Stomach (tissue), 19 donors: ENCODE results near the gene SPDYE8. TPM values are rescaled to one million over a fixed set of nuclear protein-coding genes. Genes with fewer than 3 reads are reported as not detected.
"Not testable (repeated sequence)": the region's sequence is repeated elsewhere in the genome, so short reads cannot be mapped to it uniquely, and the experiment has no call there.

Experiments
- DNase-seq, 2 donors: peaks; one replicate each; pipeline versions ENCODE4 v3.0.0 to v3.0.0-alpha.2; 2013 to 2019
- H3K27ac ChIP-seq, 5 donors: fragments of 200-600 bp in 4 of 5; sonication (generic) in 4 of 5; one replicate each; pipeline ENCODE4 v1.5.1; 2013 to 2019; ENCODE audit warnings: mild to moderate bottlenecking in 1 of 5, moderate library complexity in 1 of 5
- H3K27me3 ChIP-seq, 3 donors: fragments of 200-600 bp; sonication (generic); one replicate each; pipeline ENCODE4 v1.5.1; 2017 to 2019; ENCODE audit warnings: mixed run types in 1 of 3
- H3K36me3 ChIP-seq, 4 donors: fragments of 200-600 bp; sonication (generic); 1 replicate in 3 of 4; 2 replicates in 1 of 4; pipeline ENCODE4 v1.5.1; 2016 to 2019
- H3K4me1 ChIP-seq, 4 donors: fragments of 200-600 bp; sonication (generic); one replicate each; pipeline ENCODE4 v1.5.1; 2016 to 2019
- H3K4me3 ChIP-seq, 4 donors: fragments of 200-600 bp; sonication (generic) in 3 of 4; one replicate each; pipeline ENCODE4 v1.5.1; 2016 to 2019; ENCODE audit warnings: mild to moderate bottlenecking in 1 of 4
- H3K9me3 ChIP-seq, 4 donors: fragments of 200-600 bp; sonication (generic); one replicate each; pipeline ENCODE4 v1.5.1; 2016 to 2019
- POLR2A ChIP-seq, 4 donors: fragments of 450-650 bp; IDR thresholded peaks; one replicate each; pipeline ENCODE4 v1.6.1; 2016; ENCODE audit warnings: antibody characterized with exemption in 4 of 4, control low read depth in 2 of 4, mild to moderate bottlenecking in 1 of 4, moderate library complexity in 1 of 4
- POLR2AphosphoS5 ChIP-seq, 3 donors: sonication (generic); formaldehyde crosslinking; IDR thresholded peaks; one replicate each; pipeline ENCODE4 v1.6.1; 2016; ENCODE audit warnings: antibody characterized with exemption in 3 of 3
- WGBS, 5 donors: extraction: QIAGEN DNeasy Blood & Tissue Kit in 3 of 5; methylation state at CpG; one replicate each; pipeline versions ENCODE4 v1.1.5 to v1.1.7; 2013 to 2018; 5-methylcytosine and 5-hydroxymethylcytosine counted together
- intact Hi-C: fragments of 100-400 bp; cut with DNase I; formaldehyde crosslinking; loops from one replicate; pipeline ENCODE4 v1.15.1; 2023; ENCODE audit warnings: low total_unique reads
- long read RNA-seq, 10 donors: transcript quantifications; one replicate each; lab custom pipeline, GENCODE V29; 2026
- polyA plus RNA-seq, 3 donors: library from polyadenylated mRNA; stranded (reverse); fragments of 200-250 nt; gene quantifications; one replicate each; pipeline ENCODE4 v1.2.3, GENCODE V29; 2013
- total RNA-seq, 5 donors: library from RNA; depleted of rRNA; stranded (reverse); fragments of >200 nt; gene quantifications; one replicate each; pipeline versions ENCODE4 v1.1.0 to v1.2.3, GENCODE V29; 2014 to 2016
- donor health status: healthy with polysubstance abuse.
- donor health status: Bipolar disorder and iron deficiency.
- donor health status: healthy.

SPDYE8 gene
- total RNA-seq: under 1 TPM in 1 of 5 donors, not detected in 4; 0.18 TPM
- not detected for polyA plus RNA-seq
- long read RNA-seq, donor 1: 0 reads
- long read RNA-seq, donor 2: 0 reads
- long read RNA-seq, donor 3: 0 reads
- long read RNA-seq, donor 4: 0 reads
- long read RNA-seq, donor 5: 0 reads
- long read RNA-seq, donor 6, partial matches to known transcripts: 69 of 69 reads
- long read RNA-seq, donor 6, other reads (novel, unspliced or antisense): 0 of 69 reads
- long read RNA-seq, donor 7: 0 reads
- long read RNA-seq, donor 8: 0 reads
- long read RNA-seq, donor 9: 0 reads
- long read RNA-seq, donor 10: 0 reads

- H3K4me3 ChIP-seq, H3K9me3 ChIP-seq, H3K36me3 ChIP-seq, H3K4me1 ChIP-seq, H3K27me3 ChIP-seq, H3K27ac ChIP-seq, intact Hi-C loops, DNase-seq: not testable (repeated sequence)
- no CpG with 5 or more reads among the region's 8 CpGs for WGBS, 5 donors
Measured at GRCh38 chr7:73029666-73030065, at the start of gene SPDYE8. TSS of gene SPDYE8 (minus strand) at chr7:73029766. CDS start at chr7:73027966, 1,800 bp downstream.

DNA sequence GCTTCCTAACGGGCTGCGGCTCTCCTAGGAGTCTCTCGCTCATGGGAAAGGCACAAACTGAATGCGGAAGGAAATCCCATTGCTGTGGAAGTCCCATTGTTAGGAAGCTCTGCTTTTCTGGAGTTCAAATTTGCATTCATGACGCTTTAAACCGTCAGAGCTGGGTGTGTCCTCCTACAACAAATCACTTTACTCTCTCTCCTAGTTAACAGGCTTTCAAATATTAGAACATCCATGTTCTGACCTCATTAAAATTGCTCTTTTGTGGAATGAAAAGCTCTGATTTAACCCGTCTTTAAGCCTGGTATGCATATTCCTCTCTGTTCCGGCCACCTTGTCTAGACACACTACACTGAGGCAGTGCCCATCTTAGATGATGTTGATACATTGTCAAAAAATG is 28.2 kb upstream of the SPDYE8 start, which contains the start of gene SPDYE11:
SPDYE11 (minus strand) TSS at position 101 of the 400 bp plus-strand sequence. CDS start 1,800 bp downstream, outside the sequence.
- DNase-seq, H3K36me3 ChIP-seq: not testable (repeated sequence)
- no CpG with 5 or more reads among the region's 8 CpGs for WGBS, 5 donors

GRCh38 chr7:73006491-73006890 is 23.1 kb downstream of the SPDYE8 start:
- intact Hi-C loops: not testable (repeated sequence)
- WGBS, 5 donors: 14 to 24% (median 18%) methylated on average over 10 of the region's 10 CpGs

More for the DNA sequence above, 28.2 kb upstream of the SPDYE8 start, which contains the start of gene SPDYE11:
- H3K4me3 ChIP-seq, H3K4me1 ChIP-seq, H3K9me3 ChIP-seq, intact Hi-C loops, H3K27ac ChIP-seq, H3K27me3 ChIP-seq: not testable (repeated sequence)

GRCh38 chr7:73005693-73006447 is 23.7 kb downstream of the SPDYE8 start:
- peak overlapping the region; percentile 57 to 69 (median 62) for H3K4me3 ChIP-seq
- peak overlapping the region; percentile 90 to 94 (median 93) for H3K27ac ChIP-seq
- H3K27me3 ChIP-seq, intact Hi-C loops, H3K36me3 ChIP-seq, H3K9me3 ChIP-seq: not testable (repeated sequence)
- TF ChIP-seq POLR2A (IDR thresholded peaks at IDR 0.05) (peak in 2 of 4 donors; percentile 66 to 79), POLR2AphosphoS5 (IDR thresholded peaks at IDR 0.05) (peak; percentile 35 to 92 (median 90))
- WGBS, 5 donors: 0 to 1% (median 0%) methylated on average over 28 to 46 of the region's 66 CpGs
- H3K4me1 ChIP-seq: peaks cover 3 to 12% (median 9%) of the 10 kb centered on the region in 4 donors
- peak; percentile 89 to 95 for DNase-seq

More at GRCh38 chr7:73006491-73006890, 23.1 kb downstream of the SPDYE8 start:
- not testable (repeated sequence) for H3K27me3 ChIP-seq, H3K36me3 ChIP-seq, H3K9me3 ChIP-seq
- peaks cover 3 to 12% (median 9%) of the 10 kb centered on the region in 4 donors for H3K4me1 ChIP-seq
- peak overlapping the region in 4 of 5 donors; percentile 56 to 93 (median 92) for H3K27ac ChIP-seq
- peak in 1 of 2 donors; percentile 8 for DNase-seq
- peak overlapping the region; percentile 57 to 69 (median 62) for H3K4me3 ChIP-seq

- peak in 1 of 2 donors; percentile 91 for DNase-seq
- intact Hi-C loops, H3K36me3 ChIP-seq, H3K9me3 ChIP-seq, H3K27me3 ChIP-seq: not testable (repeated sequence)
- peak overlapping the region; percentile 90 to 94 (median 93) for H3K27ac ChIP-seq
- H3K4me3 ChIP-seq: peak overlapping the region; percentile 57 to 69 (median 62)
- 0 to 1% (median 0%) methylated on average over 15 to 16 of the region's 30 CpGs; no CpG with 5 or more reads in 2 of the 5 donors for WGBS, 5 donors
- peaks cover 3 to 12% (median 9%) of the 10 kb centered on the region in 4 donors for H3K4me1 ChIP-seq
Measured at GRCh38 chr7:73005356-73005692, 24.2 kb downstream of the SPDYE8 start.

DNA sequence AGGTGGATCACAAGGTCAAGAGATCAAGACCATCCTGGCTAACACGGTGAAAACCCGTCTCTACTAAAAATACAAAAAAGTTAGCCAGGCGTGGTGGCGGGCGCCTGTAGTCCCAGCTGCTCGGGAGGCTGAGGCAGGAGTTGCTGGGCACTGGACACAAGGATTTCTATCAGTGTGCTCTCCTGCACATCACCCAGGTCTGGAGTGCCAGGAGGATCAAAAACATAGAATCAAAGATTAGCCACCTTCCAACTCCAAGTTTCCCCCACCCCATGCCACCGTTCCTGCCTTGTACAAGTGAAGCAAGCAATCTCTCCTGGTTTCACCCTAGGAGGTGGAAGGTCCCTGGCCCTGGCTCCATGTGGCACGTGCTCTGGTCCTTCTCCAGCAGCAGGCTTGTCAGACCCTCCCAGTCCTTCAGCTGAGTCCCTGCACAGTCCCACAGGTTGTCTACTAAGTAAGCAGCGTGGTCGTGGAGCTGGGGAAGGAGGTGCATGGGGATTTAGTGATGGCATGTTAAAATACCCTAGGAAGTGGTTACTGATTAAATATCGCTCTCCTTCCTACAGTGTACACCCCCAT is 31.6 kb downstream of the SPDYE8 start:
- WGBS, 5 donors: no CpG with 5 or more reads among the region's 11 CpGs
- H3K27ac ChIP-seq, H3K4me3 ChIP-seq, H3K4me1 ChIP-seq, DNase-seq, H3K9me3 ChIP-seq, H3K36me3 ChIP-seq, intact Hi-C loops, H3K27me3 ChIP-seq: not testable (repeated sequence)

DNA sequence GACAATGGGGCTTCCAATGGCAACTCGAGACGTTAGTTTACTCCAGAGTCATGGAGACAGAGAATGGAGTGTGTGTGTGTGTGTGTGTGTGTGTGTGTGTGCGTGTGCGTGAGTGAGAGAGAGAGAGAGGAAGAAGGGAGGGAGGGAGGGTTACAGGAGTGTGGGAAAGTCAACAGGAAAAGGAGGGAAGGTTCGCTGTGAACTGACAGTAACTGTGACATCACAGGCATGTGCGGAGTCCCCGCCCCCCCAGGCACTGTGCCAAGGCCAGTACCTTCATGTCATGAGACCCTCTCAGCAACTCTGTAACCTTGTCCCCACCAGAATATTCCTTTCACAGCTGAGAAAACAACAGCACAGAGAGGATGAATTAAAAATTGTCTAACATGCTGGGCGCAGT is 32.1 kb downstream of the SPDYE8 start:
- H3K4me3 ChIP-seq, H3K27me3 ChIP-seq, H3K9me3 ChIP-seq, H3K4me1 ChIP-seq, intact Hi-C loops, H3K36me3 ChIP-seq, DNase-seq, H3K27ac ChIP-seq: not testable (repeated sequence)
- WGBS, 5 donors: 74 to 100% (median 84%) methylated on average over 1 to 4 of the region's 8 CpGs; no CpG with 5 or more reads in 1 of the 5 donors

GRCh38 chr7:72995484-72995883 is 34.1 kb downstream of the SPDYE8 start:
- H3K36me3 ChIP-seq, H3K27ac ChIP-seq, DNase-seq, intact Hi-C loops, H3K9me3 ChIP-seq, H3K4me3 ChIP-seq, H3K4me1 ChIP-seq, H3K27me3 ChIP-seq: not testable (repeated sequence)
- WGBS, 5 donors: 93 to 100% (median 98%) methylated on average over 3 to 8 of the region's 8 CpGs; no CpG with 5 or more reads in 1 of the 5 donors

DNA sequence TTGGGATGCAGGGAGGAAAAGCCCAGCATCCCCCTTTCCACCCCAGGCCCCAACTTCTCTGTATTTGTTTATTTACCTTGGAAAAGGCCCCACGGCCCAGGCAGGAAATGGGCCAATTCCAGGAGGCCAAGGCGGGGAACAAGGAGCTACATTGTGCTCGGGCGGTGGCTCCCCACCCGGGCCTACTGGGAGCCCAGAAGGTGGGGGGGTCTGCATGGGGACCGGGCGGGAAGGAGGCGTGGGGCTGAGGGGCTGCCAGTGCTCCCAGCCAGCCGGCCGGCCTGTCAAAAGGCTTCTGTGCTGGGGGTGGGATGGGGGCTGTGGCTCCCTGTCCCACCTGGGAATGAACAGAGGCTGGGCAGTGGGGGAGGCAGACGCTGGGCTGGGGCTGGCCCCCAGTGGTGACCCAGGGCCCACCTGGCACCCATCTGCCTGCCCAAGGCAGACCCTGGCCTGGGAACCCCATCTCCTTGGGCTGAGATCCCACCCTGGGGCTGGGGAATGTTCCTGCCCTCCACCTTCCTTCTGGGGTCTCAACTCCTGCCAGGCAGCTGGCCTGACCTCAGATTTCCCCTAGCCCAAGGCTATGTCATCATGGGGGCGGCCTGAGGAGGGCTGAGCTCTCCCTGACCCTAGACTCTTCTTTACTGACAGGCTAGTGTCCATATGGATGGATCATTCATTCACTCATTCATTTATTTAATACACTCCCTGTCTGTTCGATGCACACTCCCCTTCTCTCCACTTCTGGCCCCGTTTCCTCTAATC is 39.2 kb downstream of the SPDYE8 start:
- H3K27ac ChIP-seq, H3K27me3 ChIP-seq, H3K4me1 ChIP-seq, intact Hi-C loops, H3K9me3 ChIP-seq, H3K36me3 ChIP-seq, H3K4me3 ChIP-seq: not testable (repeated sequence)
- DNase-seq: peak in 1 of 2 donors; percentile 29
- WGBS, 5 donors: 18 to 29% (median 19%) methylated on average over 6 to 9 of the region's 14 CpGs; no CpG with 5 or more reads in 2 of the 5 donors

DNA sequence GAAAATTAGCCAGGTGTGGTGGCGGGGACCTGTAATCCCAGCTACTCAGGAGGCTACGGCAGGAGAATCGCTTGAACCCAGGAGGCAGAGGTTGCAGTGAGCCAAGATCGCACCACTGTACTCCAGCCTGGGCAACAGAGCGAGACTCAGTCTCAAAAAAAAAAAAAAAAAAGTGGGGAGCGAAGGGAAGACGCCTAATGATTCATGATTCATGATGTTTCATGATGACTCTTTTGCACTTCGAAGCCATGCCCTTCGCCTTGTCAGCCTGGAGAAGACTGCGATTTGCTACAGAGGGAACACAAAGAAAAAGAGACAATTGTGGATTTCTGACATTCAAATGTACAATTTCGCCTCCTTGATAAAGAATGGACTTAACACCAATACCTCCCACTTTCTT is 47.5 kb downstream of the SPDYE8 start:
- intact Hi-C loops, H3K27me3 ChIP-seq, H3K4me3 ChIP-seq, H3K4me1 ChIP-seq, H3K36me3 ChIP-seq, H3K27ac ChIP-seq, H3K9me3 ChIP-seq, DNase-seq: not testable (repeated sequence)
- 86 to 100% (median 88%) methylated on average over 2 to 7 of the region's 11 CpGs for WGBS, 5 donors

DNA sequence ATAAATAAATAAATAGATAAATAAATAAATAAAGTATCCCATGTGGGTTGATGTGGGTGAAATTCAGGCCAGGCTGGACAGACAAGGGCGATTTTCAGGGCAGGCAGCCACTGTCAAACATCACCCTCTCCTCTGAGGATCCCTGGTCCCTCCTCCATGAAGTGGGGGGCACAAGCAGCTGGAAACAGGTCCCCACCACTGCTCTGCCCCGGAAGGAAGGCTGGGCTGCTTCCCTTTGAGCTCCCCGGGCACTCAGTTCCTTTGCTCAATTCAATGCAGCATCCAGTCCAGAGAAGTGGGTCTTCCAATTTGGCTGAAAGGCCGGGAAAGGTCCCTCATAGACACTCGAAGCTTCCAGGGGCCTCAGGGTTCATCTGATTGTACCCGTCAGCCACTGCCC is 49.2 kb downstream of the SPDYE8 start:
- H3K9me3 ChIP-seq, H3K27ac ChIP-seq, H3K36me3 ChIP-seq, intact Hi-C loops, H3K27me3 ChIP-seq, DNase-seq, H3K4me1 ChIP-seq, H3K4me3 ChIP-seq: not testable (repeated sequence)
- WGBS, 5 donors: 81 to 95% (median 94%) methylated on average over 2 of the region's 6 CpGs; no CpG with 5 or more reads in 2 of the 5 donors
